MCF 10A (cell line): ENCODE data around the gene LINGO1. TPM values are rescaled to one million over a fixed set of nuclear protein-coding genes. Genes with fewer than 3 reads are reported as not detected.

ENCODE experiments used
- BruUV-seq: library from RNA; stranded (reverse); fragments of 400-500 nt; replicated peaks from 2 replicates; lab custom pipeline; 2021; lab: Mats Ljungman, UMichigan
- CTCF ChIA-PET: fragments of 300-600 bp; sonication (Branson Sonifier 250); formaldehyde crosslinking; extraction: SDS; loops from one replicate; lab custom pipeline; 2021; ENCODE audit warnings: antibody characterized with exemption, inconsistent platforms; lab: Yijun Ruan, JAX
- POLR2A ChIA-PET: fragments of 300-600, 350-650 bp; sonication (Branson Sonifier 250); formaldehyde crosslinking; extraction: SDS; loops from one replicate; lab custom pipeline; 2020; ENCODE audit warnings: antibody characterized with exemption, inconsistent platforms; lab: Yijun Ruan, JAX
- DNase-seq: peaks from one replicate; pipeline ENCODE4 v3.0.0-alpha.2; 2018; ENCODE audit not compliant: unreplicated experiment
- H3K27ac Mint-ChIP-seq: one replicate; pipeline ENCODE4 v1.8.0; 2022; ENCODE audit warnings: mild to moderate bottlenecking, low read depth, mixed read lengths; ENCODE audit not compliant: unreplicated experiment
- H3K27me3 Mint-ChIP-seq: one replicate; pipeline ENCODE4 v1.8.0; 2022; ENCODE audit warnings: mixed read lengths; ENCODE audit not compliant: insufficient read depth, unreplicated experiment
- H3K36me3 Mint-ChIP-seq: one replicate; pipeline ENCODE4 v1.8.0; 2022; ENCODE audit warnings: mild to moderate bottlenecking, moderate library complexity, mixed read lengths; ENCODE audit not compliant: insufficient read depth, unreplicated experiment
- H3K4me1 Mint-ChIP-seq: one replicate; pipeline ENCODE4 v1.8.0; 2022; ENCODE audit warnings: mixed read lengths; ENCODE audit not compliant: insufficient read depth, unreplicated experiment
- H3K4me3 Mint-ChIP-seq: one replicate; pipeline ENCODE4 v1.8.0; 2022; ENCODE audit warnings: mild to moderate bottlenecking, moderate library complexity, mixed read lengths; ENCODE audit not compliant: unreplicated experiment
- H3K9me3 Mint-ChIP-seq: one replicate; pipeline ENCODE4 v1.8.0; 2022; ENCODE audit warnings: mixed read lengths; ENCODE audit not compliant: unreplicated experiment
- intact Hi-C: fragments of 100-400 bp; cut with micrococcal nuclease; formaldehyde crosslinking; loops from 2 replicates; pipeline ENCODE4 v1.14.1; 2022
- total RNA-seq: library from RNA; stranded (reverse); gene quantifications from 2 replicates; pipeline ENCODE4 v1.2.3, GENCODE V29; 2022
- TF ChIP-seq, protein P1 (sequence below): fragments of 200-600 bp; IDR thresholded peaks from one replicate; pipeline ENCODE4 v1.8.0; 2022; ENCODE audit warnings: antibody characterized with exemption, mild to moderate bottlenecking; ENCODE audit not compliant: unreplicated experiment

LINGO1 gene
- total RNA-seq, 1 experiment from 2014 or later, result not detected

- Mint-ChIP-seq H3K4me3 (no peak overlapping the region), H3K36me3 (no peaks in the 10 kb centered on the region), H3K9me3 (no peaks in the 10 kb centered on the region), H3K4me1 (no peaks in the 10 kb centered on the region), H3K27ac (no peak overlapping the region), H3K27me3 (no peaks in the 10 kb centered on the region)
- POLR2A ChIA-PET, result no interaction called here
- CTCF ChIA-PET, result interaction anchor here (0.6 to 2.7 kb wide), 2 partner anchors 11 to 24 kb away, joined by 3 to 6 read pairs; no protein-coding TSS in a partner anchor
- TF ChIP-seq, protein P1, sequence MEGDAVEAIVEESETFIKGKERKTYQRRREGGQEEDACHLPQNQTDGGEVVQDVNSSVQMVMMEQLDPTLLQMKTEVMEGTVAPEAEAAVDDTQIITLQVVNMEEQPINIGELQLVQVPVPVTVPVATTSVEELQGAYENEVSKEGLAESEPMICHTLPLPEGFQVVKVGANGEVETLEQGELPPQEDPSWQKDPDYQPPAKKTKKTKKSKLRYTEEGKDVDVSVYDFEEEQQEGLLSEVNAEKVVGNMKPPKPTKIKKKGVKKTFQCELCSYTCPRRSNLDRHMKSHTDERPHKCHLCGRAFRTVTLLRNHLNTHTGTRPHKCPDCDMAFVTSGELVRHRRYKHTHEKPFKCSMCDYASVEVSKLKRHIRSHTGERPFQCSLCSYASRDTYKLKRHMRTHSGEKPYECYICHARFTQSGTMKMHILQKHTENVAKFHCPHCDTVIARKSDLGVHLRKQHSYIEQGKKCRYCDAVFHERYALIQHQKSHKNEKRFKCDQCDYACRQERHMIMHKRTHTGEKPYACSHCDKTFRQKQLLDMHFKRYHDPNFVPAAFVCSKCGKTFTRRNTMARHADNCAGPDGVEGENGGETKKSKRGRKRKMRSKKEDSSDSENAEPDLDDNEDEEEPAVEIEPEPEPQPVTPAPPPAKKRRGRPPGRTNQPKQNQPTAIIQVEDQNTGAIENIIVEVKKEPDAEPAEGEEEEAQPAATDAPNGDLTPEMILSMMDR, result no peak
- intact Hi-C loops, result no loop called here
- no TSS peak for BruUV-seq
- no peak for DNase-seq
These were observed 26.3 kb downstream of the LINGO1 start for GRCh38 chr15:77606142-77607034.

GRCh38 chr15:77605547-77605946, 27.2 kb downstream of the LINGO1 start:
- Mint-ChIP-seq H3K36me3 (no peaks in the 10 kb centered on the region), H3K27ac (no peak overlapping the region), H3K27me3 (no peaks in the 10 kb centered on the region), H3K4me1 (no peaks in the 10 kb centered on the region), H3K9me3 (no peaks in the 10 kb centered on the region), H3K4me3 (no peak overlapping the region)
- CTCF ChIA-PET, result interaction anchor here (0.6 to 1.7 kb wide), 3 partner anchors 25 to 106 kb away, joined by 3 to 9 read pairs (median 3); partner anchors contain the start of gene LINGO1
- POLR2A ChIA-PET, result interaction anchor here (0.7 kb wide), 1 partner anchor 265 kb away, joined by 3 read pairs; no protein-coding TSS in a partner anchor
- no TSS peak for BruUV-seq
- DNase-seq, result no peak
- intact Hi-C loops, result no loop called here
- TF ChIP-seq, protein P1, result no peak

DNA sequence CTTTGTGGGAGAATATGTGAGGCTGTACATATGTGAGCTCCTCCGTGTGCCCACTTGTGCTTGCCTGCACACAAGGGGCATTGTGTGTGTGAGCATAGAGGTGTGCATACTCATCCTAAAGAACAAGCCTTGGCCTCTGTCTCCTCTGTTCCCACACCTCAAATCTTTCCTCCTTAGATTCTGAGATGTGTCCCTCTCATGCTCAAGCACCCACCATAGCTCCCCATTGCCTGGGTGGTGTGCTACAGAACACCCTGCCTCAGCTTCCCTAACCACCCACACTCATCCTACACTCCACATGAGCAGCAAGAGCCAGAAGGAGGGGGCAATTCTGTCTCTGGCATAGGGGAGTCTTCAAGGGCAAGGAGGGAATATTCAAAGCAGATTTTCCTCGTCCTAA, 27.7 kb downstream of the LINGO1 start:
- DNase-seq, result no peak
- no peaks in the 10 kb centered on the region for H3K9me3 Mint-ChIP-seq
- intact Hi-C loops, result no loop called here
- no TSS peak for BruUV-seq
- ChIA-PET CTCF (interaction anchor here (0.6 to 1.7 kb wide), 2 partner anchors 28 to 106 kb away, joined by 3 to 9 read pairs; partner anchors contain the start of gene LINGO1), POLR2A (no interaction called here)
- H3K27me3 Mint-ChIP-seq, result no peaks in the 10 kb centered on the region
- TF ChIP-seq, protein P1, result no peak
- H3K27ac Mint-ChIP-seq, result no peak overlapping the region
- H3K4me1 Mint-ChIP-seq, result no peaks in the 10 kb centered on the region
- no peaks in the 10 kb centered on the region for H3K36me3 Mint-ChIP-seq
- H3K4me3 Mint-ChIP-seq, result no peak overlapping the region

GRCh38 chr15:77603611-77604336, 28.9 kb downstream of the LINGO1 start:
- DNase-seq, result no peak
- POLR2A ChIA-PET, result no interaction called here
- TF ChIP-seq, protein P1, result no peak
- CTCF ChIA-PET, result interaction anchor here (0.5 to 1.7 kb wide), 4 partner anchors 14 to 47 kb away, joined by 3 to 9 read pairs (median 4); partner anchors contain the start of gene LINGO1
- intact Hi-C loops, result no loop called here
- H3K36me3 Mint-ChIP-seq, result no peaks in the 10 kb centered on the region
- H3K4me1 Mint-ChIP-seq, result no peaks in the 10 kb centered on the region
- H3K9me3 Mint-ChIP-seq, result no peaks in the 10 kb centered on the region
- no peaks in the 10 kb centered on the region for H3K27me3 Mint-ChIP-seq
- no peak overlapping the region for H3K4me3 Mint-ChIP-seq
- no peak overlapping the region for H3K27ac Mint-ChIP-seq
- no TSS peak for BruUV-seq
